Neural progenitor cell (in vitro differentiated cells): ENCODE results near the gene TP53INP2. TPM values are rescaled to one million over a fixed set of nuclear protein-coding genes. Genes with fewer than 3 reads are reported as not detected.

Source experiments
- DNase-seq: peaks from one replicate; pipeline ENCODE4 v3.0.0-alpha.2; 2016; ENCODE audit warnings: low spot score
- H2AFZ ChIP-seq: fragments of 200-600 bp; sonication (generic); replicated peaks from 2 replicates; pipeline ENCODE4 v1.6.1; 2016; ENCODE audit warnings: antibody characterized with exemption
- H3F3A ChIP-seq: fragments of 200-600 bp; sonication (generic); 2 replicates; pipeline ENCODE4 v1.6.1; 2016; ENCODE audit warnings: antibody characterized with exemption, low read depth
- H3K27ac ChIP-seq: fragments of 200-600 bp; sonication (generic); 2 replicates; pipeline ENCODE4 v1.5.1; 2016; ENCODE audit warnings: mild to moderate bottlenecking
- H3K27me3 ChIP-seq: fragments of 200-600 bp; sonication (generic); 2 replicates; pipeline ENCODE4 v1.6.1; 2016; ENCODE audit warnings: mild to moderate bottlenecking, moderate library complexity
- H3K36me3 ChIP-seq: fragments of 200-600 bp; sonication (generic); 2 replicates; pipeline ENCODE4 v1.5.1; 2016
- H3K4me1 ChIP-seq: fragments of 200-600 bp; sonication (generic); 2 replicates; pipeline ENCODE4 v1.6.1; 2016; ENCODE audit warnings: mixed run types
- H3K4me2 ChIP-seq: fragments of 200-600 bp; sonication (generic); 2 replicates; pipeline ENCODE4 v1.6.1; 2016
- H3K4me3 ChIP-seq: fragments of 200-600 bp; sonication (generic); 2 replicates; pipeline ENCODE4 v1.5.1; 2016
- H3K79me2 ChIP-seq: fragments of 200-600 bp; sonication (generic); 2 replicates; pipeline ENCODE4 v1.6.1; 2016; ENCODE audit warnings: low read depth
- H3K9ac ChIP-seq: fragments of 200-600 bp; sonication (generic); 2 replicates; pipeline ENCODE4 v1.6.1; 2016
- H3K9me3 ChIP-seq: fragments of 200-600 bp; sonication (generic); 2 replicates; pipeline ENCODE4 v1.5.1; 2016; ENCODE audit warnings: low read depth
- H4K20me1 ChIP-seq: fragments of 200-600 bp; sonication (generic); 2 replicates; pipeline ENCODE4 v1.6.1; 2016; ENCODE audit warnings: low read depth
- H3K27ac Mint-ChIP-seq: 3 replicates; pipeline ENCODE4 v1.8.0; 2021; ENCODE audit warnings: mixed read lengths
- H3K27me3 Mint-ChIP-seq: 2 replicates; pipeline ENCODE4 v1.8.0; 2022; ENCODE audit warnings: low read depth, mild to moderate bottlenecking, inconsistent platforms, moderate library complexity, mixed read lengths; ENCODE audit not compliant: insufficient read depth
- H3K36me3 Mint-ChIP-seq: 3 replicates; pipeline ENCODE4 v1.8.0; 2021; ENCODE audit warnings: mixed read lengths
- H3K4me1 Mint-ChIP-seq: 3 replicates; pipeline ENCODE4 v1.8.0; 2021; ENCODE audit warnings: mixed read lengths
- H3K4me3 Mint-ChIP-seq: 3 replicates; pipeline ENCODE4 v1.8.0; 2021; ENCODE audit warnings: mild to moderate bottlenecking, moderate library complexity, mixed read lengths
- H3K9me3 Mint-ChIP-seq: 3 replicates; pipeline ENCODE4 v1.8.0; 2020; ENCODE audit warnings: mixed read lengths
- CTCF ChIP-seq: fragments of 200-600 bp; sonication (generic); IDR thresholded peaks from 2 replicates; pipeline ENCODE4 v1.5.1; 2017; ENCODE audit warnings: antibody characterized with exemption, mild to moderate bottlenecking
- EZH2 ChIP-seq: fragments of 200-600 bp; sonication (generic); IDR thresholded peaks from 2 replicates; pipeline ENCODE4 v1.6.1; 2017; ENCODE audit warnings: antibody characterized with exemption, mild to moderate bottlenecking, moderate library complexity
- EZH2phosphoT487 ChIP-seq: fragments of 200-600 bp; sonication (generic); IDR thresholded peaks from 2 replicates; pipeline ENCODE4 v1.6.1; 2017; ENCODE audit warnings: antibody characterized with exemption
- total RNA-seq: library from RNA; depleted of rRNA; stranded (reverse); fragments of >200 nt; gene quantifications from 2 replicates; pipeline ENCODE4 v1.2.3, GENCODE V29; 2015; ENCODE audit warnings: low replicate concordance

Gene TP53INP2
- total RNA-seq, 1 donor from 2014 or later, result 1.1 TPM

GRCh38 chr20:34724172-34724571 is 20.0 kb downstream of the TP53INP2 start:
- Histone ChIP-seq H3K4me1 (no peaks in the 10 kb centered on the region), H3K79me2 (no peaks in the 10 kb centered on the region), H3K27me3 (no peaks in the 10 kb centered on the region), H3K4me3 (no peak overlapping the region), H2AFZ (no peak overlapping the region), H3K27ac (no peak overlapping the region), H3K4me2 (no peak overlapping the region), H3K9me3 (no peaks in the 10 kb centered on the region), H3K36me3 (no peaks in the 10 kb centered on the region), H3K9ac (no peak overlapping the region), H4K20me1 (no peaks in the 10 kb centered on the region), H3F3A (no peaks in the 10 kb centered on the region)
- no peaks in the 10 kb centered on the region for H3K4me1 Mint-ChIP-seq
- H3K27me3 Mint-ChIP-seq, result no peaks in the 10 kb centered on the region
- no peak overlapping the region for H3K27ac Mint-ChIP-seq
- no peak for DNase-seq
- no peak for TF ChIP-seq CTCF
- TF ChIP-seq EZH2phosphoT487, result no peak
- H3K9me3 Mint-ChIP-seq, result no peaks in the 10 kb centered on the region
- H3K4me3 Mint-ChIP-seq, result no peak overlapping the region
- peaks cover 17% of the 10 kb centered on the region for H3K36me3 Mint-ChIP-seq

- H3K36me3 ChIP-seq, result no peaks in the 10 kb centered on the region
- peaks cover 31% of the 10 kb centered on the region for H3K36me3 Mint-ChIP-seq
- H3K9me3 ChIP-seq, result no peaks in the 10 kb centered on the region
- H3K9ac ChIP-seq, result no peak overlapping the region
- no peaks in the 10 kb centered on the region for H4K20me1 ChIP-seq
- TF ChIP-seq EZH2phosphoT487, result no peak
- no peaks in the 10 kb centered on the region for H3K9me3 Mint-ChIP-seq
- no peaks in the 10 kb centered on the region for H3F3A ChIP-seq
- H3K27ac ChIP-seq, result no peak overlapping the region
- H3K4me3 ChIP-seq, result no peak overlapping the region
- no peak for DNase-seq
- H3K79me2 ChIP-seq, result no peaks in the 10 kb centered on the region
- no peaks in the 10 kb centered on the region for H3K27me3 Mint-ChIP-seq
- no peaks in the 10 kb centered on the region for H3K4me1 Mint-ChIP-seq
- H2AFZ ChIP-seq, result no peak overlapping the region
- no peak overlapping the region for H3K4me3 Mint-ChIP-seq
- no peak overlapping the region for H3K4me2 ChIP-seq
- H3K27me3 ChIP-seq, result no peaks in the 10 kb centered on the region
- H3K4me1 ChIP-seq, result no peaks in the 10 kb centered on the region
- H3K27ac Mint-ChIP-seq, result no peak overlapping the region
Observed at GRCh38 chr20:34729416-34729815, 25.3 kb downstream of the TP53INP2 start.

- Mint-ChIP-seq H3K36me3 (peaks cover 14% of the 10 kb centered on the region), H3K9me3 (no peaks in the 10 kb centered on the region), H3K27me3 (no peaks in the 10 kb centered on the region), H3K4me3 (no peak overlapping the region), H3K27ac (no peak overlapping the region), H3K4me1 (no peaks in the 10 kb centered on the region)
- Histone ChIP-seq H3K4me3 (no peak overlapping the region), H2AFZ (no peak overlapping the region), H4K20me1 (no peaks in the 10 kb centered on the region), H3K27me3 (no peaks in the 10 kb centered on the region), H3F3A (no peaks in the 10 kb centered on the region), H3K9me3 (no peaks in the 10 kb centered on the region), H3K4me1 (no peaks in the 10 kb centered on the region), H3K27ac (no peak overlapping the region), H3K4me2 (no peak overlapping the region), H3K36me3 (no peaks in the 10 kb centered on the region), H3K79me2 (no peaks in the 10 kb centered on the region), H3K9ac (no peak overlapping the region)
- TF ChIP-seq EZH2 (no peak), EZH2phosphoT487 (no peak), CTCF (no peak)
- no peak for DNase-seq
Observed at GRCh38 chr20:34732523-34732922, 28.4 kb downstream of the TP53INP2 start.

GRCh38 chr20:34736106-34736735 is 32.1 kb downstream of the TP53INP2 start:
- TF ChIP-seq EZH2, result no peak
- no peak for TF ChIP-seq CTCF
- TF ChIP-seq EZH2phosphoT487, result no peak
- H3K27ac ChIP-seq, result no peak overlapping the region
- H3K9ac ChIP-seq, result peak overlapping the region; percentile 8
- Mint-ChIP-seq H3K4me1 (no peaks in the 10 kb centered on the region), H3K27me3 (no peaks in the 10 kb centered on the region), H3K9me3 (no peaks in the 10 kb centered on the region), H3K36me3 (peaks cover 14% of the 10 kb centered on the region), H3K27ac (no peak overlapping the region), H3K4me3 (no peak overlapping the region)
- no peaks in the 10 kb centered on the region for H3K79me2 ChIP-seq
- no peak overlapping the region for H2AFZ ChIP-seq
- H3K4me2 ChIP-seq, result no peak overlapping the region
- no peaks in the 10 kb centered on the region for H3K9me3 ChIP-seq
- no peaks in the 10 kb centered on the region for H3K27me3 ChIP-seq
- H3K4me3 ChIP-seq, result no peak overlapping the region
- no peaks in the 10 kb centered on the region for H3K36me3 ChIP-seq
- H3F3A ChIP-seq, result no peaks in the 10 kb centered on the region
- H4K20me1 ChIP-seq, result no peaks in the 10 kb centered on the region
- no peak for DNase-seq
- H3K4me1 ChIP-seq, result no peaks in the 10 kb centered on the region
